ENCODE measurements around the gene NHERF2.

GRCh38 chr16:2002406-2003230 lies 24.1 kb upstream of the NHERF2 start:
- TF ChIP-seq CTCF (IDR thresholded peaks at IDR 0.05): no peak
- no peak for TF ChIP-seq POLR2A (IDR thresholded peaks at IDR 0.05)
